HFF-Myc (cell line): ENCODE data around the gene OR2T8.

Source experiments
- DNase-seq: peaks from one replicate; pipeline ENCODE4 v3.0.0-alpha.2; 2011; ENCODE audit warnings: low read depth; ENCODE audit errors: extremely low read depth
- H3K4me3 ChIP-seq: replicated peaks from 2 replicates; pipeline ENCODE4 v1.5.1; 2011; ENCODE audit warnings: low read depth, mild to moderate bottlenecking, control low read depth, low read length
- CTCF ChIP-seq: IDR thresholded peaks from 2 replicates; pipeline ENCODE4 v1.5.1; 2012; ENCODE audit warnings: mild to moderate bottlenecking, low read depth, low read length, control low read depth; ENCODE audit errors: missing control alignments

OR2T8 gene

GRCh38 chr1:247905181-247905580 is 14.9 kb upstream of the OR2T8 start:
- no peak overlapping the region for H3K4me3 ChIP-seq
- TF ChIP-seq CTCF, result no peak
- no peak for DNase-seq

GRCh38 chr1:247905910-247906503 is 14.0 kb upstream of the OR2T8 start:
- no peak overlapping the region for H3K4me3 ChIP-seq
- no peak for DNase-seq
- TF ChIP-seq CTCF, result no peak

- no peak for DNase-seq
- no peak for TF ChIP-seq CTCF
- no peak overlapping the region for H3K4me3 ChIP-seq
Measured at GRCh38 chr1:247906504-247907047, 13.5 kb upstream of the OR2T8 start.

DNA sequence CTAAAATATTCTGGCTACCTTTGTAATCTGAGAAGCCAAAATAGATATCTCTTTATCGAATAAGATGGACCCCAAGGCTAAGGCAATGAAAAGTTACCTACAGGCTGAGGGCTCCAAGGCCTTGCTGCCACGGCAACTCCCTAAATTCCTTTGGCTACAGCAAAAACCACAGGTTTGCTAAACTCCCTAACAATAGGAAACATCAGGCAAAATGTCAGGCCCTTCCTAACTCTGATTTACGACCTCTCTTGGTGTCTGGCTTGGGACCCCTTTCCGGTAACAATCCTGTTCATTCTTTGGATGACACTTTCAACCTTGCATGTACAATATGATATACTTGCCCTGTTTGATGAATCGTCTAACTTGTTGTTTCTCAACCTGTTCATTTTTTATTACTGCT is 11.3 kb upstream of the OR2T8 start:
- no peak overlapping the region for H3K4me3 ChIP-seq
- TF ChIP-seq CTCF, result no peak
- DNase-seq, result no peak

- H3K4me3 ChIP-seq, result no peak overlapping the region
- no peak for TF ChIP-seq CTCF
- no peak for DNase-seq
Measured at GRCh38 chr1:247913786-247914185, 6.3 kb upstream of the OR2T8 start.

DNA sequence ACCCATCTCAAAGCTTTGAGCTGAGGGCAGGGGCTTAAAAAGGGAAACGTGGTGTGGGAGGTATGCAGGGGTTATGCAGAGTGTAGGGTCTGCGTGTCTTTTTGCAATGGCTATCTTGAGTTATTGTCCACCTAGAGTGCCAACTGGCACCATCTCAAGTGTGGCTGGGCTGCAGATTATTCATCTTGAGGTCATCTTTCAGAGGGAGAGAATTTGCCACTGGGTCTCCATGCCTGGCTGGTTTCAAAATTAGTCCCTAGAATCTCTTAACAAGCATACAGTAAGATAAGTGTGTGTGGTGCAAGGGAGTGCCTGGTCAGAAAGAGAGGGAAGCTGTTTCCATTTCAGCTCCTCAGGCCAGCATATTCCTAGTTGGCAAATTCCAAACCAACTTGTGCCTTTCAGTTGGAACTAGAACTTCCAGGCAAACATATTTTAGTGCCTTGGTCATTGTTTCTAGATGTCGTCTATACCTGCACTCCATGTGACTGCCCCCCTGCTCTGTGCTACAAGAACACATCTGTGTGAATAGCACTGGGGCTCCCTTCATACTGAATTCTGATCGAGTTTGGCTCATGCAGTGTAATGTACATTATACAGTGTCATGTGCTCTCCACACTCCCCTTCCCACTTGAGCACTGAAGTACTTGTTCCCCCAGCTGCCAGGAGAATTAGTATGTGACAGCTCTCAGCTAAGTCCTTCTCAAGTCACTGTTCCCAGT is 5.0 kb upstream of the OR2T8 start:
- no peak for TF ChIP-seq CTCF
- no peak for DNase-seq
- no peak overlapping the region for H3K4me3 ChIP-seq
